Gastrocnemius medialis (tissue), 4 donors: ENCODE measurements around the gene FRA10AC1.

Source experiments
- CTCF ChIP-seq, 5 experiments: fragments of 450-650 bp in 3 of 5; fragments of 200-600 bp in 2 of 5; sonication (generic) in 2 of 5; IDR thresholded peaks in 4 of 5; conservative IDR thresholded peaks in 1 of 5; 1 replicate in 4 of 5; 2 replicates in 1 of 5; pipeline ENCODE4 v1.5.1; 2016 to 2019; ENCODE audit warnings: antibody characterized with exemption in 5 of 5, mild to moderate bottlenecking in 3 of 5, moderate library complexity in 3 of 5
- POLR2A ChIP-seq, 2 donors: fragments of 450-650 bp; IDR thresholded peaks; one replicate each; pipeline ENCODE4 v1.6.1; 2017; ENCODE audit warnings: antibody characterized with exemption in 2 of 2, mild to moderate bottlenecking in 2 of 2, moderate library complexity in 2 of 2

- no peak for TF ChIP-seq CTCF (IDR thresholded peaks at IDR 0.05 in 4 of 5, conservative IDR thresholded peaks at IDR 0.05 in 1 of 5)
- no peak for TF ChIP-seq POLR2A (IDR thresholded peaks at IDR 0.05)
Measured at GRCh38 chr10:93710333-93710909, 8.0 kb upstream of the FRA10AC1 start.
